Neuronal stem cell (in vitro differentiated cells): Measurements from ENCODE around the gene PIGN.

Experiments
- DNase-seq: peaks from one replicate; pipeline ENCODE4 v3.0.0-alpha.2; 2013; ENCODE audit warnings: low spot score
- H2AFZ ChIP-seq: one replicate; pipeline ENCODE4 v1.6.1; 2013; ENCODE audit warnings: mild to moderate bottlenecking, low read length, inconsistent platforms
- H2AK5ac ChIP-seq: 2 replicates; pipeline ENCODE4 v1.6.1; 2013; ENCODE audit warnings: low read depth, mild to moderate bottlenecking, inconsistent platforms, low read length, moderate library complexity, mixed read lengths
- H2BK120ac ChIP-seq: 2 replicates; pipeline ENCODE4 v1.6.1; 2013; ENCODE audit warnings: low read depth, mild to moderate bottlenecking, inconsistent platforms, low read length, moderate library complexity, mixed read lengths
- H2BK12ac ChIP-seq: one replicate; pipeline ENCODE4 v1.6.1; 2013; ENCODE audit warnings: low read length, inconsistent platforms
- H2BK15ac ChIP-seq: 2 replicates; pipeline ENCODE4 v1.6.1; 2013; ENCODE audit warnings: mild to moderate bottlenecking, low read length, inconsistent platforms, mixed read lengths
- H2BK5ac ChIP-seq: one replicate; pipeline ENCODE4 v1.6.1; 2013; ENCODE audit warnings: inconsistent platforms, mild to moderate bottlenecking, low read length, moderate library complexity
- H3K14ac ChIP-seq: one replicate; pipeline ENCODE4 v1.6.1; 2013; ENCODE audit warnings: low read length, inconsistent platforms
- H3K18ac ChIP-seq: 2 replicates; pipeline ENCODE4 v1.6.1; 2013; ENCODE audit warnings: low read length, inconsistent platforms
- H3K23ac ChIP-seq: 2 replicates; pipeline ENCODE4 v1.6.1; 2013; ENCODE audit warnings: low read depth, mild to moderate bottlenecking, mixed read lengths, low read length, inconsistent platforms; ENCODE audit not compliant: poor library complexity
- H3K27ac ChIP-seq: replicated peaks from 3 replicates; pipeline ENCODE4 v1.5.1; 2013; ENCODE audit warnings: low read length, inconsistent platforms
- H3K27me3 ChIP-seq, 3 experiments: 2 replicates each; pipeline ENCODE4 v1.6.1; 2013; ENCODE audit warnings: low read length in 3 of 3, mild to moderate bottlenecking in 2 of 3, inconsistent platforms in 1 of 3, low read depth in 1 of 3, mixed read lengths in 1 of 3, moderate library complexity in 1 of 3; ENCODE audit not compliant: control insufficient read depth in 3 of 3, insufficient read depth in 3 of 3
- H3K36me3 ChIP-seq, 2 donors: replicated peaks in 1 of 2; 2 replicates each; pipeline ENCODE4 v1.6.1; 2013; ENCODE audit warnings: low read length in 2 of 2; ENCODE audit not compliant: control insufficient read depth in 2 of 2, insufficient read depth in 2 of 2
- H3K4ac ChIP-seq: 2 replicates; pipeline ENCODE4 v1.6.1; 2013; ENCODE audit warnings: inconsistent platforms, mild to moderate bottlenecking, low read length, moderate library complexity
- H3K4me1 ChIP-seq, 2 donors: 1 replicate in 1 of 2; 2 replicates in 1 of 2; pipeline ENCODE4 v1.6.1; 2013; ENCODE audit warnings: low read length in 2 of 2, low read depth in 1 of 2; ENCODE audit not compliant: control insufficient read depth in 2 of 2, insufficient read depth in 1 of 2
- H3K4me2 ChIP-seq: one replicate; pipeline ENCODE4 v1.6.1; 2013; ENCODE audit warnings: mild to moderate bottlenecking, low read length, inconsistent platforms; ENCODE audit not compliant: insufficient read depth, poor library complexity, severe bottlenecking
- H3K4me3 ChIP-seq, 2 donors: 2 replicates each; pipeline ENCODE4 v1.5.1; 2013; ENCODE audit warnings: low read length in 2 of 2, mild to moderate bottlenecking in 2 of 2, inconsistent platforms in 1 of 2, moderate library complexity in 1 of 2
- H3K79me1 ChIP-seq: one replicate; pipeline ENCODE4 v1.6.1; 2013; ENCODE audit warnings: low read depth, mild to moderate bottlenecking, inconsistent platforms, low read length, moderate library complexity
- H3K9ac ChIP-seq: one replicate; pipeline ENCODE4 v1.6.1; 2013; ENCODE audit warnings: mild to moderate bottlenecking, low read depth, low read length, inconsistent platforms; ENCODE audit not compliant: poor library complexity
- H3K9me3 ChIP-seq, 2 donors: replicated peaks in 1 of 2; 2 replicates each; pipeline versions ENCODE3 to v1.6.1; 2013; ENCODE audit warnings: low read length in 2 of 2, mild to moderate bottlenecking in 2 of 2, inconsistent platforms in 1 of 2, low read depth in 1 of 2, mixed read lengths in 1 of 2, moderate library complexity in 1 of 2; ENCODE audit not compliant: control insufficient read depth in 2 of 2, insufficient read depth in 1 of 2
- H4K8ac ChIP-seq: one replicate; pipeline ENCODE4 v1.6.1; 2013; ENCODE audit warnings: low read depth, mild to moderate bottlenecking, inconsistent platforms, low read length, moderate library complexity
- H4K91ac ChIP-seq: one replicate; pipeline ENCODE4 v1.6.1; 2013; ENCODE audit warnings: low read length, low read depth, mild to moderate bottlenecking, inconsistent platforms; ENCODE audit not compliant: poor library complexity
- WGBS, 2 donors: extraction: QIAGEN DNeasy Blood & Tissue Kit; methylation state at CpG; one replicate each; pipeline ENCODE4 v1.1.7; 2013; ENCODE audit warnings: missing lambda C conversion rate in 2 of 2, mixed read lengths in 1 of 2; ENCODE audit not compliant: insufficient read length in 2 of 2, insufficient replicate concordance in 1 of 2; ENCODE audit errors: extremely low coverage in 2 of 2; 5-methylcytosine and 5-hydroxymethylcytosine counted together

The PIGN gene

GRCh38 chr18:62152844-62153243 lies 34.0 kb downstream of the PIGN start:
- Histone ChIP-seq H3K4me1 (no peaks in the 10 kb centered on the region), H3K79me1 (no peaks in the 10 kb centered on the region), H3K4ac (no peak overlapping the region), H3K9ac (no peak overlapping the region), H3K27me3 (no peaks in the 10 kb centered on the region), H2BK120ac (no peak overlapping the region), H3K27ac (no peak overlapping the region), H3K4me2 (no peak overlapping the region), H3K36me3 (peaks cover 0 to 24% of the 10 kb centered on the region in 2 donors), H2BK5ac (no peak overlapping the region), H2BK15ac (no peak overlapping the region), H3K18ac (no peak overlapping the region), H3K4me3 (no peak overlapping the region), H3K14ac (no peak overlapping the region), H2AK5ac (no peak overlapping the region), H2BK12ac (no peak overlapping the region), H4K91ac (no peak overlapping the region), H3K23ac (no peak overlapping the region), H4K8ac (no peak overlapping the region), H2AFZ (no peak overlapping the region), H3K9me3 (no peaks in the 10 kb centered on the region)
- DNase-seq, result no peak
- WGBS, 2 donors, result no CpG with 5 or more reads among the region's 1 CpG

- no peak overlapping the region for H2AFZ ChIP-seq
- no peak overlapping the region for H2BK12ac ChIP-seq
- H3K9ac ChIP-seq, result no peak overlapping the region
- no peaks in the 10 kb centered on the region for H3K9me3 ChIP-seq
- H4K8ac ChIP-seq, result no peak overlapping the region
- H3K4ac ChIP-seq, result no peak overlapping the region
- no peak overlapping the region for H2BK120ac ChIP-seq
- no peaks in the 10 kb centered on the region for H3K4me1 ChIP-seq
- no peak overlapping the region for H3K27ac ChIP-seq
- no peak overlapping the region for H2BK5ac ChIP-seq
- no peak overlapping the region for H3K4me3 ChIP-seq
- H3K18ac ChIP-seq, result no peak overlapping the region
- no CpG with 5 or more reads among the region's 9 CpGs for WGBS, 2 donors
- H3K23ac ChIP-seq, result no peak overlapping the region
- H3K36me3 ChIP-seq, result peaks cover 0 to 18% of the 10 kb centered on the region in 2 donors
- H3K14ac ChIP-seq, result no peak overlapping the region
- H3K4me2 ChIP-seq, result no peak overlapping the region
- no peak for DNase-seq
- no peaks in the 10 kb centered on the region for H3K79me1 ChIP-seq
- no peak overlapping the region for H2BK15ac ChIP-seq
- no peak overlapping the region for H4K91ac ChIP-seq
- no peak overlapping the region for H2AK5ac ChIP-seq
- H3K27me3 ChIP-seq, result no peaks in the 10 kb centered on the region
These were observed 35.6 kb downstream of the PIGN start for GRCh38 chr18:62151068-62151771.

DNA sequence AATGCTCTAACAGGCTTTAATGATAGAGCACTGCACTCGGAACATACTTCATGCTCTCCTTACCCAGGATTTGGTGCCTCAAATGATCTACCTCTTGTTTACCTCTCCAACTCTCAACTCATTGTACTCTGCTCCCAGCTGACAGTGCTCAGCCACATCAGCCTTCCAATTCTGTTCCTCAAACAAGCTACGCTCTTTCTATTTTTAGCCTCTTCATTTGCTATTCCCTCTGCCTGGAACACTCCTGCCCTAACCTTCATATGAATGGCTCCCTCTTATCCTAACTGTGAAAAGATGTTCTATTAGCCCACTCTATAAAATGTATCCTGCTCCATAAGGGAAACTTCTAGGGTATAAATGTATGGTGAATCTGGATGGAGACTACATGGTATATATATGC lies 42.5 kb downstream of the PIGN start:
- no peaks in the 10 kb centered on the region for H3K27me3 ChIP-seq
- no peak overlapping the region for H2BK12ac ChIP-seq
- H2BK5ac ChIP-seq, result no peak overlapping the region
- no peak overlapping the region for H3K27ac ChIP-seq
- no peak overlapping the region for H4K8ac ChIP-seq
- DNase-seq, result no peak
- H2BK15ac ChIP-seq, result no peak overlapping the region
- no peak overlapping the region for H2BK120ac ChIP-seq
- no peaks in the 10 kb centered on the region for H3K9me3 ChIP-seq
- H2AK5ac ChIP-seq, result no peak overlapping the region
- H3K4me1 ChIP-seq, result peaks cover 0 to 2% of the 10 kb centered on the region in 2 donors
- no peak overlapping the region for H4K91ac ChIP-seq
- H3K9ac ChIP-seq, result no peak overlapping the region
- no peak overlapping the region for H3K18ac ChIP-seq
- H3K4me2 ChIP-seq, result no peak overlapping the region
- H3K79me1 ChIP-seq, result no peaks in the 10 kb centered on the region
- H3K36me3 ChIP-seq, result peaks cover 0 to 41% of the 10 kb centered on the region in 2 donors
- H2AFZ ChIP-seq, result no peak overlapping the region
- no peak overlapping the region for H3K4me3 ChIP-seq
- H3K23ac ChIP-seq, result no peak overlapping the region
- no peak overlapping the region for H3K14ac ChIP-seq
- WGBS, 2 donors, result no CpG with 5 or more reads among the region's 2 CpGs
- no peak overlapping the region for H3K4ac ChIP-seq

DNA sequence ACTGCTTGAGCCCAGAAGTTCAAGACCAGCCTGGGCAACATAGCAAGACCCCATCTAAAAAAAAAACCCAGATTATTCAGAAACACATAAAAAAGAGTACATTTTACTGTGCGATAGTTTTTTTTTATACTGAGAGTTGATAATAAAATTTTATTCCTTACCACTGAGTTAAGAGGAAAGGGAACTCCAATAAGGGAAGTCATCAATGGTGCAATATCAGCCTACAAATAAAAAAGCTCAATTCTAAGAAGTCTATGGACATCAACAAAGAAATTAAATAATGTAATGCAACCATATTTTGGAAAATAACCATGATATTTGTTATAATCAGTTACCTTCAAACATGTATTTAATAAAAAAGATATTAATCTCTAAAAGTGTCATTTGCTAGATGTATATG lies 46.6 kb downstream of the PIGN start:
- H3K9me3 ChIP-seq, result no peaks in the 10 kb centered on the region
- WGBS, 2 donors, result no CpG with 5 or more reads among the region's 1 CpG
- H4K8ac ChIP-seq, result no peak overlapping the region

More for the DNA sequence above, 46.6 kb downstream of the PIGN start:
- Histone ChIP-seq H2AFZ (no peak overlapping the region), H3K4me1 (peaks cover 0 to 2% of the 10 kb centered on the region in 2 donors), H3K9ac (no peak overlapping the region), H2AK5ac (no peak overlapping the region), H3K18ac (no peak overlapping the region), H2BK120ac (no peak overlapping the region), H3K79me1 (no peaks in the 10 kb centered on the region), H2BK5ac (no peak overlapping the region), H3K36me3 (peaks cover 3 to 44% of the 10 kb centered on the region in 2 donors), H2BK12ac (no peak overlapping the region), H3K4me2 (no peak overlapping the region), H3K14ac (no peak overlapping the region), H3K27me3 (no peaks in the 10 kb centered on the region), H4K91ac (no peak overlapping the region), H3K4ac (no peak overlapping the region), H2BK15ac (no peak overlapping the region), H3K27ac (no peak overlapping the region), H3K4me3 (no peak overlapping the region), H3K23ac (no peak overlapping the region)
- no peak for DNase-seq
